Erythroblast (primary cell): Measurements from ENCODE around the gene SCTR.

Experiments used
- GATA1 ChIP-seq: IDR thresholded peaks from 2 replicates; pipeline ENCODE4 v1.6.1; 2011; ENCODE audit warnings: low read depth, mild to moderate bottlenecking, control low read depth, low read length, moderate library complexity
- POLR2A ChIP-seq: IDR thresholded peaks from 2 replicates; pipeline ENCODE4 v1.6.1; 2011; ENCODE audit warnings: mild to moderate bottlenecking, low read length

GRCh38 chr2:119565481-119565880 is 41.2 kb upstream of the SCTR start:
- TF ChIP-seq POLR2A: no peak
- TF ChIP-seq GATA1: no peak
